KMS-11 (cell line): ENCODE data around the gene PDE6B.

ENCODE experiments used
- H2AFZ ChIP-seq: fragments of 200-600 bp; sonication (generic); 2 replicates; pipeline ENCODE4 v1.6.1; 2016; ENCODE audit warnings: antibody characterized with exemption, mixed run types, low read depth
- H3K27ac ChIP-seq: fragments of 200-600 bp; sonication (generic); 2 replicates; pipeline ENCODE4 v1.6.1; 2016; ENCODE audit warnings: mild to moderate bottlenecking, mixed run types
- H3K27me3 ChIP-seq: fragments of 200-600 bp; sonication (generic); 2 replicates; pipeline ENCODE4 v1.6.1; 2017; ENCODE audit warnings: mild to moderate bottlenecking, low read depth, mixed run types, moderate library complexity; ENCODE audit not compliant: insufficient read depth
- H3K36me3 ChIP-seq: fragments of 200-600 bp; sonication (generic); 2 replicates; pipeline ENCODE4 v1.6.1; 2017; ENCODE audit warnings: mild to moderate bottlenecking, mixed run types; ENCODE audit not compliant: insufficient read depth
- H3K4me1 ChIP-seq: fragments of 200-600 bp; sonication (generic); 2 replicates; pipeline ENCODE4 v1.6.1; 2016; ENCODE audit warnings: mild to moderate bottlenecking, low read depth, mixed run types; ENCODE audit not compliant: poor library complexity, severe bottlenecking
- H3K4me2 ChIP-seq: fragments of 200-600 bp; sonication (generic); 2 replicates; pipeline ENCODE4 v1.7.0; 2016; ENCODE audit warnings: mild to moderate bottlenecking, mixed run types
- H3K4me3 ChIP-seq: fragments of 200-600 bp; sonication (generic); IDR thresholded peaks from 2 replicates; pipeline ENCODE4 v1.6.1; 2017; ENCODE audit warnings: low read depth, low read length, mixed read lengths; ENCODE audit not compliant: insufficient read depth
- H3K79me2 ChIP-seq: fragments of 200-600 bp; sonication (generic); 2 replicates; pipeline ENCODE4 v1.6.1; 2016; ENCODE audit warnings: low read depth, mixed run types; ENCODE audit not compliant: insufficient read depth
- H3K9ac ChIP-seq: fragments of 200-600 bp; sonication (generic); 2 replicates; pipeline ENCODE4 v1.6.1; 2016; ENCODE audit warnings: mild to moderate bottlenecking, mixed run types
- H4K20me1 ChIP-seq: fragments of 200-600 bp; sonication (generic); 2 replicates; pipeline ENCODE4 v1.6.1; 2016; ENCODE audit warnings: mild to moderate bottlenecking, mixed run types; ENCODE audit not compliant: insufficient read depth
- TF ChIP-seq, protein P1 (sequence below): fragments of 200-600 bp; sonication (generic); conservative IDR thresholded peaks from 2 replicates; pipeline ENCODE4 v1.6.1; 2017; ENCODE audit warnings: low read depth, mild to moderate bottlenecking, antibody characterized with exemption, low read length, moderate library complexity, mixed read lengths

PDE6B gene

DNA sequence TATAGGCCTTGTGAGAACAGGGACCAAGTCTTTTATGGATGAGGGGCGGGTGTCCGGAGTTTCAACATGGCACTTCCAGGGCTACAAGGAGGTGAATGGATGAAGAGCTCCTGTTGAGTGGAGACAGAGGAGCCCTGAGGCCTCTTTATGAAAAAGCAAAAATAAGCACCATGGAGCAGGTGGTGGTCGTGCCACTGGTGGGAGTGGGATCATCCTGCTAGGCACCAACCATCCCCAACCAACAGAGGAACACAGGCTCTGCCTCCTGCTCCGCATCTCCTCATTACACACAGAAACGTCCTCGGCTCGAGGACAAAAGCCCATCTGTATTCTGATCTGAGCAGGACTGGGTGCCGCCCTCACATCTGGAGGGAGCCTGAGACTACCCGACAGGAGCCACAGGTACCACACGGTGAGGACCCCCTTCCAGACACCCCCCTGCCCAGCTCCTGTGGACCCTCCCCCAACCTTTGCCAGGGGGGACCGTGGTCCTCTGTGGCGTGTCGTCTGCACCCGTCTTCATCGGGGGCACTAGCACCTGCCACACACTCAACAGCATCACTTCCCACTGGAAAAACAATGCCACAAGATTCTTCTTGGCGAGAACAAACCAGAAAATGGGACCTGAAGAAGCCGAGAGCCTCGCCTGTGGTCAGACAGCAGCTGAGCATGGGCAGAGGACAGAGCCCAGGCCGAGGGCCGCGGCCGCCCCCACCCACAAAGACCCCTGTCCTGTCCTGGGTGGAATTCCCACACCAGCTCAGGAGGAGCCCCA lies 3.9 kb upstream of the PDE6B start:
- Histone ChIP-seq H3K4me2 (no peak overlapping the region), H3K4me1 (no peaks in the 10 kb centered on the region), H4K20me1 (no peaks in the 10 kb centered on the region), H3K27ac (no peak overlapping the region), H3K36me3 (no peaks in the 10 kb centered on the region), H3K9ac (no peak overlapping the region), H2AFZ (no peak overlapping the region), H3K79me2 (no peaks in the 10 kb centered on the region), H3K27me3 (no peaks in the 10 kb centered on the region; the same call in 1 of the 2 replicates), H3K4me3 (no peak overlapping the region)
- TF ChIP-seq, protein P1, sequence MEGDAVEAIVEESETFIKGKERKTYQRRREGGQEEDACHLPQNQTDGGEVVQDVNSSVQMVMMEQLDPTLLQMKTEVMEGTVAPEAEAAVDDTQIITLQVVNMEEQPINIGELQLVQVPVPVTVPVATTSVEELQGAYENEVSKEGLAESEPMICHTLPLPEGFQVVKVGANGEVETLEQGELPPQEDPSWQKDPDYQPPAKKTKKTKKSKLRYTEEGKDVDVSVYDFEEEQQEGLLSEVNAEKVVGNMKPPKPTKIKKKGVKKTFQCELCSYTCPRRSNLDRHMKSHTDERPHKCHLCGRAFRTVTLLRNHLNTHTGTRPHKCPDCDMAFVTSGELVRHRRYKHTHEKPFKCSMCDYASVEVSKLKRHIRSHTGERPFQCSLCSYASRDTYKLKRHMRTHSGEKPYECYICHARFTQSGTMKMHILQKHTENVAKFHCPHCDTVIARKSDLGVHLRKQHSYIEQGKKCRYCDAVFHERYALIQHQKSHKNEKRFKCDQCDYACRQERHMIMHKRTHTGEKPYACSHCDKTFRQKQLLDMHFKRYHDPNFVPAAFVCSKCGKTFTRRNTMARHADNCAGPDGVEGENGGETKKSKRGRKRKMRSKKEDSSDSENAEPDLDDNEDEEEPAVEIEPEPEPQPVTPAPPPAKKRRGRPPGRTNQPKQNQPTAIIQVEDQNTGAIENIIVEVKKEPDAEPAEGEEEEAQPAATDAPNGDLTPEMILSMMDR, result no peak

DNA sequence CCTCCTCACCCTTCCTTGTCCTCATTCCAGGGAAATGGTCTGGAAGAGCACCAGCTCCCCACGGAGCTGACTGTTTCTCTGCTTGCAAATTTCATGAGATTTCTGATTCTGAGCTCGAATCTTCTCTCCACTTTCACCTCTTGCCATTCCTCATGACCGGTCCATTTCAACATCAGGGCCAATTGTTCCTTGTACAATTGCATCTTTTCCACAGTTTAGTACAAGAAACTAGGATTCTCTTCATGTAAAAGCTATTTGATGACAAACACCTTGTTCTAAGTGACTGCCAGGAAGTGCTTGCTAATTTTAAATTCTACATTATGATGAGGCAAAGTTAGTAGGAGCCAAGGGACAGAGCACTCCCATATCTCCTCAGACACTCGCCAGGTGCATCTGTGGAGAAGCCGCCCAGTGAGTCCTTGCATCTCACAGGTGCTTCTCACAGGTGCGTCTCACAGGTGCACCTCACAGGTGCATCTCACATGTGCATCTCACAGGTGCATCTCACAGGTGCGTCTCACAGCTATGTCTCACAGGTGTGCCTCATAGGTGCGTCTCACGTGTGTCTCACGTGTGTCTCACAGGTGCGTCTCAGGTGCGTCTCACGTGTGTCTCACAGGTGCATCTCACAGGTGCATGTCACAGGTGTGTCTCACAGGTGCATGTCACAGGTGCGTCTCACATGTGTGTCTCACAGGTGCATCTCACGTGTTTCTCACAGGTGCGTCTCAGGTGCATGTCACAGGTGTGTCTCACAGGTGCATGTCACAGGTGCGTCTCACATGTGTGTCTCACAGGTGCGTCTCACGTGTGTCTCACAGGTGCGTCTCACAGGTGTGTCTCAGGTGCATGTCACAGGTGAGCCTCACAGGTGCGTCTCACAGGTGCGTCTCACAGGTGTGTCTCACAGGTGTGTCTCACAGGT lies 3.0 kb upstream of the PDE6B start:
- Histone ChIP-seq H2AFZ (no peak overlapping the region), H4K20me1 (no peaks in the 10 kb centered on the region), H3K4me2 (no peak overlapping the region), H3K79me2 (no peaks in the 10 kb centered on the region), H3K4me3 (no peak overlapping the region), H3K36me3 (no peaks in the 10 kb centered on the region), H3K9ac (no peak overlapping the region), H3K27me3 (no peaks in the 10 kb centered on the region; the same call in 1 of the 2 replicates), H3K4me1 (no peaks in the 10 kb centered on the region), H3K27ac (no peak overlapping the region)
- TF ChIP-seq, protein P1, result no peak

DNA sequence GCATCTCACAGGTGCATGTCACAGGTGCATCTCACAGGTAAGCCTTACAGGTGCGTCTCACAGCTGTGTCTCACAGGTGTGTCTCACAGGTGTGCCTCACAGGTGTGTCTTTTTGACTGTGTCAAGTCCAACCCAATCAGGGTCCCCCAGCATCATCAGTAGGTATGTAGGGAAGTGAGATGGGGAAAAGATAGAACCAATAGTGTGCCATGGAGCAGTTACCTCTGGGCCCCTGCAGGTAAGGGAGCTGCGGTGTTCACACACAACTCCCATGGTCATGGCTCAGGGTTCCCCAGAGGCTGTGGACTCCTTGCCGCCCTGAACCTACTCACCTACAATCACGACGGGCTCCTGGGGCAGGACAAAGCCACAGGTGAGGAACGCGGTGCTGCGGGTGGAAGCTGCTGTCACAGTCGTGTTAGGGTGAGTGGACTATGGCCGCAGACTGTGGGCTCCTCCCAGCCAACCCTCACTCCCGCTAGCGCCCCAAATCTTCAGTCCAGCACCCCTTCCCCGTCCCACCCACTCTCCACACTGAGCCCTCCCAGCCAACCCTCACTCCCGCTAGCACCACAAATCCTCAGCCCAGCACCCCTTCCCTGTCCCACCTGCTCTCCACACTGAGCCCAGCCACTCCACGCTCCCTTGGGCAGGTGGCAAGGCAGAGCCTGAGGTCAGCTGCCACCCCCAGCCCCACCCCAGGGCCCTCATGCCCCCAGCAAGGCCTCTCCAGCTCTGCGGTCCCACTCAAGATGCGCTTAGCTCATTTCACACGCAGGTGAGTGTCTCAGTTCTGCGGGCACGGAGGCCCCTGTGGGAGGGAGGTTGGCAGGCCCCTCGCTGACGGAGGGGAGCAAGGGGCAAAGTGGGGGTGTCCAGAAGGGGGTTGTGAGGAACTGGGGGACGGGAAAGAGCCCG lies 2.1 kb upstream of the PDE6B start:
- Histone ChIP-seq H3K9ac (no peak overlapping the region), H3K4me3 (no peak overlapping the region), H3K4me2 (no peak overlapping the region), H2AFZ (no peak overlapping the region), H3K27me3 (no peaks in the 10 kb centered on the region; the same call in 1 of the 2 replicates), H4K20me1 (no peaks in the 10 kb centered on the region), H3K4me1 (no peaks in the 10 kb centered on the region), H3K36me3 (no peaks in the 10 kb centered on the region), H3K79me2 (no peaks in the 10 kb centered on the region), H3K27ac (no peak overlapping the region)
- TF ChIP-seq, protein P1, result no peak

DNA sequence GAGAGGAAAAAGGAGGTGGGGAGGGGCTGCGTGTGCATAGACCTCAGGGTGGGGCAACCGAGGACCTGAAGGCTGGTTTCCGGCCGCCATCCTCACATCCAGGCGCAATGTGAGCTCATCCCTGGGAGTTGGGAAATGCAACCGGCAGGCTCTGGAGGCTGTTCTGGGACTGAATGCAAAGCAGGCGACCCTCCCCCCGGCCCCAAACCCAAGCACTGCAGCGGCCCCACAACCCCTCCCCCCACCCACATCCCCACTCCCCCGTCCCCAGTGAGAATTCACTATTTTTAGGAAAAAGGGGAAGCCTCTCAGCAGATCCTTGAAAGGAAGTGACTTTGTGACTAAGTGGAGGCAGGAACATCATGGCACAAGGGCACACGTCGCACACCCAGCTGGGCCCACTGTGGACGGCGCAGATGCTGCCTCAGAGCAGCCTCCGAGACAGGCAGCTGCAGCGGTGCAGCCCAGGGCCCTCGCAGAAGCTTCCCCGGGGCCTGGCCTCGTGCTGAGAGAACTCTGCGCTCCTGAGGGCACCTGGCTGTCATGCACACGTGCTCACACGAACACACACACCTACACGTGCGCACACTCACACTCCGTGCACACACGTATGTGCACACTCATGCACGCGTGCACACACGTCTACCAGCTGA lies 1.3 kb upstream of the PDE6B start:
- Histone ChIP-seq H2AFZ (no peak overlapping the region), H3K4me3 (no peak overlapping the region), H3K4me1 (no peaks in the 10 kb centered on the region), H3K36me3 (no peaks in the 10 kb centered on the region), H4K20me1 (no peaks in the 10 kb centered on the region), H3K79me2 (no peaks in the 10 kb centered on the region), H3K4me2 (no peak overlapping the region), H3K9ac (no peak overlapping the region), H3K27ac (no peak overlapping the region), H3K27me3 (no peaks in the 10 kb centered on the region; the same call in 1 of the 2 replicates)
- TF ChIP-seq, protein P1, result no peak
